Activated CD8-positive, alpha-beta memory T cell treated with anti-CD3 and anti-CD28 coated beads, Interleukin-2, amount 50 U/mL, for 1 hour (primary cell): ENCODE data around the gene RCSD1.

Source experiments
- DNase-seq: peaks from one replicate; pipeline ENCODE4 v3.0.0-alpha.2; 2020; ENCODE audit errors: extremely low read depth

RCSD1 gene

GRCh38 chr1:167669209-167670124 is 39.4 kb downstream of the RCSD1 start:
- DNase-seq = no peak

- DNase-seq = no peak
Measured at GRCh38 chr1:167670563-167670962, 40.5 kb downstream of the RCSD1 start.

DNA sequence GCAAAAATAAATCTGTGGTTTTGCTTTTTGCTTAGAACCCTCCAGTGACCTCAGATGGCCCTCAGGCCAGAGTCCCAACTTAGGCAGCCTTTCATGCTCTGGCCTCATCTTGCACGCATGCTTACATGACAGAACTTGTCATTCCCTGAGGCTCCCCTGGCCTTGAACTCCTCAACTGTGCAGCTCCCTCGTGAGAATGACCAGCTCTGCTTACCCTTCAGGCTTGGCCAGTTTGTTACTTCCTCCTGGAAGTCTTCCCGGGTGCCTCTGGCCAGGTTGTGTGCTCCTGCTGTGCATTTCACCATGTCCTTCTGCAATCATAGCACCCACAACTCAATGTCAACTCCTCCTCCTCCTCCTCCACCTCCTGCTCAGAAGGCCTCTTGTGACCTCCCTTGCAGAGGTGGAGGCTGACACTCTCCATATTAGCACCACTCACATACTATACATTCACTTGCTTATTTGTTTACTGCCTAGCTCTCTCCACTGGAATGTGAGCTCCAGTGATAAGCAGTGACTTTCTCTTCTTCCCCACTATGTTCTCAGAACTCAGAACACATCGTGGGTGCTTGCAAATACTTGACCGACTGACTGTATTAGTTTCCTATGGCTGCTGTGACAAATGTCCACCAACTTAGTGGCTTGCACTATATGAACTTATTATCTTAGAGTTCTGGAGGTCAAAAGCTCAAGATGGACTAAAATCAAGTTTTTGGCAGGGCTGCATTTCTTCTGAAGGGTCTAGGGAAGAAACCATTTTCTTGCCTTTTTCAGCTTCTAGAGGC is 41.9 kb downstream of the RCSD1 start:
- DNase-seq = no peak

- no peak for DNase-seq
Measured at GRCh38 chr1:167672831-167673230, 42.8 kb downstream of the RCSD1 start.

- DNase-seq = no peak
Measured at GRCh38 chr1:167673265-167673664, 43.2 kb downstream of the RCSD1 start.

DNA sequence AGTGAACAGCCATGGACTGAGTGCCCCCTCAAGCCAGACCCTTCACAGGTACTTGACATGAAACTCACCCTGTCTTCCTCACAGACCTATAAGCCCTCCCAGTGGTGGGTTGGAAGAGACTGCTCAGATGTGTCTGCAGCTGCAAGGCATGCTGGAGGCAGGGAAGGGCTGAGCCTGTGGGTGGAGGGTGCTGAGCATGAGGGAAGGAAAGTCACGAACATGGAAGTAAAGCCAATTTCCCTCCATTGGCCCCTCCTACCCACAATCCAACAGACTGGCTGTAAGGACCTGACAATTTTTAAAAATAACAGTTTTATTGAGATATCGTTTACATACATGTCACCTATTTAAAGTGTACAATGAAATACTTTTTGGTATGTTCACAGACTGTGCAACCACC is 44.1 kb downstream of the RCSD1 start:
- no peak for DNase-seq

GRCh38 chr1:167675440-167675839 is 45.4 kb downstream of the RCSD1 start:
- DNase-seq = no peak

DNA sequence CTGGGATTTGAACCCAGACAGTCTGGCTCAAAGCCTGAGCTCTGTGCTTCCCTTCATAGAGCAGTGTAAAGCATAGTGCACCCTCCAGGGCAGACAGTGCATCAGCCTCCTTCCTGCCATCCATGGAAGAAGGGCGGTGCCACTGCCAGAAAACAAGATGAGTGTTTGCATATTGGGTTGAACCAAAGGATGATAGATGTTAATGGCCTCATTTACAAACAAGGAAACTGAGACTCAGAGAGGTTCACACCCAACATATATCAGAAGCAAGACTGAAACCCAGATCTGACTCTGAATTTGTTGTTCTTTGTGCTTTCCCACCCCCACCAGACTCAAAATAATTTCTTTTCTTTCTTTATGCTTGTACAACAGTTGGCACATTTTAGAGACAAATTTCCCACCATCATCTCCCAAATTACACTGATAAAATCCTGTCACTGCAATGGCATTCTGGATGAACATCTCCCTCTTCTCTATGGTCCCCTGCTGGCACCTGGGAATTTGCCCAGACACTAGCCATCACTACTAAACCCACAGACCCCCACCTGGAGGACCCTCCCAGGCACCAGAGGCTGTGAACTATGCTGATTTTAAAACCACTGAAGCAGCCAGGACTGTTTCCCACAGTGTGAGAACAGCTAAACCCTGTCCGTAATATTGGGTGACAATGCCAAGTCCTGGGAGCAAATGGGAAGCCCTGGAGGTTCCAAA is 46.3 kb downstream of the RCSD1 start:
- DNase-seq = no peak

DNA sequence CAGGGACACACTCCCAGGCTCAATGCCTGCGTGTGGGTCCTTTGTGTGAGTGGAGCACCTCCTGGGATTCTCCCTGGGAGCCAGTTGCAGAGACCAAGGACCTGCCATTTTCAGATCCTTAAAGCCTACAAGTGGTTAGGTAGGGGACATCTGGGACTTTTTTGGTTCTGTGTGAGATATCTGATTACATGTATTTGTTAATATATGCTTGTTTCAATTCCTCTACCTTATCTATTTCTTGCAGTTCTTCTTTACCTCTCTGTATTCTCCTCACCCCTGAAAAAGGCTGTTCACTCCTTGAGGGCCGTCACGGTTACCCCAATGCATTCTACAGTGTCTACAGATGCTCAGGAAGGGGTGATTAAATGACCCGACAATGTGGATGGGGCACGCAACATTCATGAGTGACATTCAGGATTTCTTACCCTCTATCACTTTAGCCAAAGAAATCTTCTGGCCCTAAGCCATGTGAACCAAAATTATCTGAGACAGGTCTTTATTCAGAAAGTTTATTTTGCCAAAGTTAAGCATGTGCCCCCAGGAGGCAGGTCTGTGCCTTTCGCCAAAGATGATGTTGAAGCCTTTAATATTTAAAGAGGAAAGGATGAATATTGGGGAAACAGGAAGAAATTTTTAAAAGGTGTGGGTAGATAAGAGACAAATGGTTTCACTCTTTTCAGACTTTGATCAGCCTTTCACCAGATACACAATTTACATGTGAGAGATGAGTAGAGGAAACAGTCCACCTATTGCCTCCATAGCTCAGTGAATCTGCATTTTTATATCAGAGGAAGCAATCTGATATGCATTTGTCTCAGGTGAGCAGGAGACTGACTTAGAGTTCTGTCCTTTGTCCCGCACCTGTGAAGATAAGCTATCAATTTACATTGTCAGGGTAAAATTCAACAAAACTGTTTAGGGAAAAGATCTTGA is 47.1 kb downstream of the RCSD1 start:
- no peak for DNase-seq

GRCh38 chr1:167678422-167678821 is 48.4 kb downstream of the RCSD1 start:
- DNase-seq = no peak

- DNase-seq = no peak
Measured at GRCh38 chr1:167678838-167679237, 48.8 kb downstream of the RCSD1 start.

DNA sequence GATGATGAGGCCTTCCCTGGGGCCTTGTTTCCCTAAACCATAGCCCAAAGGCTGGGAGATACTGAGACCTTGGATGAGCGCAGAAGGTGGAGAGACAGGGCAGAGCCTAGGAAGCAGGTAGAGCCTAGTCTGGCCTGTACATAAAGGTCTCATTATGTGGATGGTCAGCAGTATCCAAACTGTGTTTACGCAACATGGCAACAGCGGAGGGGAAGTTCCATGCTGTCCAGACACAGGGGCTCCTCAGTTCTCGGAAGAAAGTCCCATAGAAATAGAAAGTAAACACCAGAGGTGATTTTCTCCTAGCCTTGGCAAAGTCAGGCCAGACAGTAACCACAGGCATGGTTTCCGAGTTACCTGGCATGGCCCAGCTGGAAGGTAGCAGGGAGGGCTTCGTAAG is 49.7 kb downstream of the RCSD1 start:
- no peak for DNase-seq

DNA sequence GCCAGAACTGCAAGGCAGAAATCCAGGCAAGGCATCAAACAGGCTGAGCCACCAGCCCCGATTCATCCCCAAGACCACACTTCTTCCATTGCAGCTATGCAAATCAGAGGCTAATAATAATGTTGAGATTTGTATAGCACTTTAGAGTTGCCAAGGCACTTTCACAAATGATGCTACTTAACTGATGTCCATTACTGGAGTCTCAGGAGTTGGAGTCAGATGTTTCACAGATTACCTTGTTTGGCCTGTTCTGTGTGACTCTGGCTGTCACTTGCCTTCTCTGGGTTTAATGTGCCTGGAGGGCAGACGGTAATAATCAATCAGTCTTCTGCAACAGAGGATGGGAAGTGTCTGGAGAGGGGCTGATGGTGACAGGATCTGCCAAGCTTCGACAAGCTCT is 51.0 kb downstream of the RCSD1 start:
- DNase-seq = no peak

GRCh38 chr1:167681451-167682098 is 51.5 kb downstream of the RCSD1 start:
- no peak for DNase-seq

DNA sequence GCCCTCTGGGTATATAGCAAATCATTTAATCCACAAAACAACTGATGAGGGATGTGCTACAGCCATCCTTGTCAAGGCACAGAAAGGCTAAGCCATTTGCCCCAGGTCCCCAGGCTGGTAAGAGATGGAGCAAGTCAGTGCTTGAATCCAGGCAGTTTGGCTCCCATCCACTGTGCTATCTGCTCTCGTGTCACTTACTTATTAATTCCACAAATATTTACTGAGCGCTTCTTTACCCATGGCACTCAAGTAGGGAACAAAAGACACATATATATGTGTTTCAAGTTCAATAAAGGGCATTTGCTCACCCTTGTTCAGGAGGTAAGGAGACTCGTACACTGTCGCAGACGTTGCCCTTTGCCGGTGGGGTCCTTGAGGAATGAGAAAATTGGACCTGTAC is 53.2 kb downstream of the RCSD1 start:
- DNase-seq = no peak

GRCh38 chr1:167683641-167684502 is 53.8 kb downstream of the RCSD1 start:
- no peak for DNase-seq

GRCh38 chr1:167685844-167686243 is 55.8 kb downstream of the RCSD1 start:
- no peak for DNase-seq

DNA sequence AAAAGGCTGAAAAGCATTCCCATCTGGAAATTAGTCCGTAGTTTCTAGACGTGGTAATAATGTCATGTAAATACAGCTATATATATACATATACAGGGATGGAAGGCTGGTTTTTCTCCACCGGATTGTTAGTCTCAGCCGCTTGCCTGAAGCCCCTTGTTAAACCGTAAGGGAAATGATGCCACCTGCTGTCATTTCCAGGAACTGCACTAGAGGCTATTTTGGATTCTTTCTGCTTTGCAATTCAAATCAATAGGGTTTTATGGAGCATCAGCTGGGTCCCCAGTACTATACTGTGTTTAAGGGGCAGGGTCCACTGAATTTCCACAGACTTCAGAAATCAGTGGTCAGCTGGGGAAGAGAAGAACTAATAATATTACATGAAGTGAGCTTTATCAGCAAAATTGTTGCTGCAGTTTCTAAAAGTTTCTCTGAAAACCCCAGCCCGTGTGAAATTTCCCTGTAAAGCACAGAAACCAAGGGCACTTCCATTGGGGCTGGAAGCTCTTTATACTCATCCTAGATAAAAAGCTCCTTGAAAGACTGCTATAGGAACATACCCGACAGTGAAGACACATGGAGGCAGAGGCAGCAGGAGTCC is 58.0 kb downstream of the RCSD1 start:
- peak; percentile 40 for DNase-seq

DNA sequence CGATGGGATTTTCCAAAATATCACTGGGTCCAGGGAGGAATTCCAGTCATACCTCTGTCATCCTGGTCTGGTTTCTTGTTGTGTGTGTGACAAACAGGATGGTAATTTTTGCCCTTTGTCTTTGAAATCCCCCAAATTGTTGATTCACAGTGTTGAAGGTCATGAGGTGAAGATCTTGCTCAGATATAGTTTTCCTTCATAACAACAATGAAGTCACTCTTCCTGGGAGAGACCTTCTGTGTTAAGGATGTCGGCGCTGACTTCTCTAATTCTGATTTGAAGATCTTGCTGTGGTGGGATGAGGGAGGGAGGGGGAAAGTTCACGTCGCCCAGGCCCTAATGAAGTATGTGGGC is 59.5 kb downstream of the RCSD1 start:
- DNase-seq = no peak
